GF-D8 (cell line): Measurements from ENCODE around the gene RNU1-2.
"Not testable (repeated sequence)": the region's sequence is repeated elsewhere in the genome, so short reads cannot be mapped to it uniquely, and the experiment has no call there.

Source experiments
- DNase-seq: peaks from one replicate; lab custom pipeline; 2025; lab: John Stamatoyannopoulos, UW

The RNU1-2 gene

GRCh38 chr1:16907870-16908758 is 12.3 kb downstream of the RNU1-2 start:
- DNase-seq, result no peak

GRCh38 chr1:16911851-16912721 is 16.3 kb downstream of the RNU1-2 start:
- DNase-seq, result not testable (repeated sequence)

- DNase-seq, result peak; percentile 10
These were observed 17.0 kb downstream of the RNU1-2 start for GRCh38 chr1:16912742-16913141.

- DNase-seq, result no peak
These were observed 17.5 kb downstream of the RNU1-2 start for GRCh38 chr1:16913181-16913832.

- DNase-seq, result peak; percentile 49
These were observed 18.3 kb downstream of the RNU1-2 start for GRCh38 chr1:16913833-16914662.

- not testable (repeated sequence) for DNase-seq
These were observed 19.3 kb downstream of the RNU1-2 start for GRCh38 chr1:16914928-16915626.

GRCh38 chr1:16915627-16915973 is 19.8 kb downstream of the RNU1-2 start:
- no peak for DNase-seq

- not testable (repeated sequence) for DNase-seq
These were observed 20.5 kb downstream of the RNU1-2 start for GRCh38 chr1:16916036-16916880.

GRCh38 chr1:16918371-16918770 is 22.6 kb downstream of the RNU1-2 start:
- no peak for DNase-seq

- not testable (repeated sequence) for DNase-seq
These were observed 23.3 kb downstream of the RNU1-2 start for GRCh38 chr1:16918936-16919665.

GRCh38 chr1:16920951-16921350 is 25.2 kb downstream of the RNU1-2 start:
- DNase-seq, result no peak

GRCh38 chr1:16921391-16922185 is 25.8 kb downstream of the RNU1-2 start, which contains the start of gene CROCC:
CROCC (plus strand) TSS chr1:16921931; CDS start chr1:16922019, 88 bp downstream.
- no peak for DNase-seq

GRCh38 chr1:16922466-16922865 is 26.7 kb downstream of the RNU1-2 start:
- no peak for DNase-seq

- DNase-seq, result no peak
These were observed 27.2 kb downstream of the RNU1-2 start for GRCh38 chr1:16922885-16923431.

- DNase-seq, result no peak
These were observed 28.6 kb downstream of the RNU1-2 start for GRCh38 chr1:16924216-16924918.

- DNase-seq, result no peak
These were observed 29.2 kb downstream of the RNU1-2 start for GRCh38 chr1:16924919-16925477.
